COLO668 (cell line): ENCODE results near the gene ACADVL.
A peak's percentile ranks its signal among the peaks of the same experiment; 100 is the strongest.
"Not testable (repeated sequence)": the region's sequence is repeated elsewhere in the genome, so short reads cannot be mapped to it uniquely, and the experiment has no call there.

Experiments
- DNase-seq: peaks from one replicate; lab custom pipeline; 2025; ENCODE audit not compliant: unreplicated experiment; lab: John Stamatoyannopoulos, UW

ACADVL gene

DNA sequence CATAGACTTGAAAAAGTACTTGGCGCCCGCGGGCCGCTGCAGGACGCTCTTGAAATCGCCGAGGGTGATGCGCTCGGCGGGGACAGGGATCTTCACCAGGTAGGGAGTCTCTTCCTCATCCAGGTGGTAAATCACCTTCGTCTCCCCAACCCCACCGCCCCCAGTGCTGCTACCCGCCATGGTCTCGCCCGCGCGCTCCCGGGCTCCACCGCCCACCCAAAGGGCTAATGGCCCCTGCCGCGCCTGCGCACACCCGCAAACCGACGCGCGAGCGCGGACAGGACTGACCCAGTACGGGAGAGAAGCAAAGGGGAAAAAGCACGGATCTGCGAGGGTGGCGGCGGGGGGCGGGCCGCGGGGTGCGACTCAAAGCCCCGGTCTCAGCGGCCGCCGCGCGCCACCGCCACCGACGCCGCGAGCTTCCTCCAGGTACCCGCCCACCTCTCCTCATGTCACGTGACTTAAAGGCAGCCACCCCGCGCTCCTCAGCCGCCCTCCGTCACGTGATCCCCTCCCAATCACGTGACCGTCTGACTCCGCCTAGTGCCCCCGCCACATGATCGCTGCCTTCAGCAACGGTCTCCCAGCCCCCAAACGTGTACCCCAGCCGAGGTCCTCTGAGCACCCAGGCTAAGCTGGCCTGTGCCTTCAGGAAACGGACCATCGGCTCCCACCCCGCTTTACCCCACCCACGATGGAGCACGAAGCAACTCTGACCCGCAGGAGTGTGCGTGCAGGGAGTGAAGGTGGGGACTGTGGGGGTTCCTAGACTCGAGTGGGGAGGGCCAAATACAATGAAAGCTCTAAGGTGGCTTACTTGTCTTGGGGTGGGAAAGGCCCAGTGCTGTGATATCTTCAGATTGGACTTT is 14.6 kb downstream of the ACADVL start, which contains the start of gene DVL2:
Gene DVL2, minus strand, starts transcription at position 435 of the 869 bp plus-strand sequence. Its CDS starts 255 bp downstream, at position 180.
- peak; percentile 87 for DNase-seq

DNA sequence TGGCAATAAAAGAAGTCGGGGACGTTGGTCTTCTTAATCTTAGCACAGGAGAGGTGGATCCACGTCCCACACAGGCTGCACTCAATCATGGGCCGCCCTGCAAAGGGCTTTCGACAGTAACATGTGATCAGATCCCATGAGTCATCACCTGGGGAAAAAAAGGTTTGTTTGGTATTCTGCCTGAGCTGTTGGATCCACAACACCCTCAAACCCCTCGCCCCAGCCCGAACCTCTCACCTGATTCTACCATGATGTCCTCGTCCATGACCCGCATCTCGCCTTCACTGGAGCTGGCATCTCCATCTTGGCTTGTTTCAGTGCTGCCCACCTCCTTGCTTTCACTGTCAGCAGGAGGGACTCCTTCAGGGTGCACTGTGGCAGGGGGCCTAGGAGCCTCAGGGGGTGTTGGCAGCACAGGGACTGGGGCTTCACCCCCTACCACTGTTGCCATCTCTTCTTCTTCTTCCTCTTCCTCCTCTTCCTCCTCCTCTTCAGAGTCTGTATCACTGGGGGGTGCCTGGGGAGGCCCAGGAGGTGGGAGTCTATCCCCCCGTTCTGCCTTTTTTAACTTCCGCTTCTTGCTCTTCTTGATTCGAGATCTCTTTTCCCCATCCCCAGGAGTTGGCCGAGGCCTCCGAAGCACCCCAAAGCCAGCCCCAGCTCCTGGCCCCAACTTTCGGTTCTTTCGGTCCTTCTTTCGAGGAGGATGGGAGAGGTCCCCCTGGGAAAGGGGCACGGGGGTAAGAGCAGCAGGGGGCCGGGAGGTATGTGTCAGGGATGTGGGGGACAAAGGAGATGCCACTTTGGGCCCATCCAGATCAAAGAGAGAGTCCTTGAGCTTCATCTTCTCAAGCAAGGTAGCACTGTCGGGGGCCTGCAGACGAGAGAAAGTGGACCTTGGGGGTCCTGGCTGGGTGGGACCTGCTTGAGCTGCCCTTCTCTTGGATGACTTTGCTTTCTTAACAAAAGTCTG is 16.2 kb downstream of the ACADVL start:
- no peak for DNase-seq

DNA sequence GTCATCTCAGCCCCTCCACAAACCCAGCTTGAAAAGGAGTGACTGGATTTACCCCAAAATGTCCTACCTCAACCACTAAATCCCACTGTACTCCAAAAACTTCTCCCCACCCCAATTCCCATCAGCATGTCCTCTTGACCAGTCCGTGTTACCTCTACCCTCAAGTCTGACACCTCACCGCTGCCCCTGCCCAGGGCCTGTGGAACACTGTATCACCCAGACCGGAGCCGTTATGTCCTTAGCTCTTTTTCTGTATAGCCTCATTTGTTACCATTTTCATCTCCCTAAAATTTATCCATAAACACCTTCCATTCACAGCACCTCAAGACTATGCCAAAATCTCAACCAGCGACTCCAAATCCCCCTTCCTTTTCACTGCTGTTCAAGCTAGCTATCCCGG is 17.1 kb downstream of the ACADVL start:
- no peak for DNase-seq

DNA sequence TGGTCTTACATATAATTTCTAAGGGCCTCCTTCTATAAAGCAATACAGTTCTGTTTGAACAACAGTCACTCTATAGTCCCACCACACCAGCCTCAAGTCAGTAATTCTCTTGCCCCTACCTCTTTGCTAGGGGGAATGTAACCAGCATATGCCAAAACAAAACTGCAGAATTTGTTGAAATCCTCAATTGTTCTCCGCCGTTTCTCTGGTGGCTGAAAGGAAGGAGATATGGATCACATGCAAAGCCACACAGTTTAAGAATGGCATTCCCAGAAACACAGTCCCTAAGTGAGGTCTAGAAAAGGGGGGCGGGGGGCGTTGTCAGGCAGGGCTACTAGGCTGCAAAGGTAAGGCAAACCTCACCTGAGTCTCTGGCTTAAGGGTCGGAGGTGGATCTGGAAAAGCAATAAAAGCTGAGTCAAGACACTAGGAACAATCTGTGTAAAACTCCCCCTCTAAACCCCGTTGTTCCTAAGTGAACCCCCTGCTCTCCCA is 17.6 kb downstream of the ACADVL start:
- no peak for DNase-seq

DNA sequence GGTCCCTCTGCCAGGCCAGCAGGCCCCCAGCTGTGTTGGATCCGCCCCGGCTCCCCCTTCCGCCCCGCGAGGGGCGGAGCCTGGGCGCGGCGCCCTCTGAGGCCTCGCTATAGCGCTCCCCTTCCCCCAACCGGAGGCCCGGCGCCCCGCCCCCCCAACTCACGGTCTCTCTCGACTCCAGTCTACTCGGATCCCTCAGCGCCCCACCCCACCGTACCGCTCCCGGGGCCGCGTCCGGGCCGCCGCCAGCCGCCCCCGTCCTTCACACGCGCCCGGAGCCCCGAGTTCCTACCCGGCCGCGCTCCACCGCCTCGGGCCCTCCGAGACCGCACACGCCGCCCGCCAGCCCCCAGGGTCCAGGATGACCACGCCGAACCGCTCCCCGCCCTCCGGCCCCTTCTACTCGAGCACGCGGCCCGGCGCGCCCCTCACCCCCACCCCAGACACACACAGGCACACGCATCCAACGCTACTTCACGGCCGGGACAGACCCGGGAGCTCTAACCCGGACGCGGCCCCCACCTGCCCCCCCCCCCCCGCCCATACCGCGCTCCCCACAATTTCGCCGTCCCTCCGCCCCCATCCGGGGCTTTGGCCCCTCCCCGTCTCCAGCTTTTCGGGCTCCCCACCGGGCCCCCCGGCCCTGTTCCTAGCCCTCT is 18.2 kb downstream of the ACADVL start:
- peak; percentile 64 for DNase-seq

GRCh38 chr17:7238420-7239090 is 18.8 kb downstream of the ACADVL start:
- DNase-seq: peak; percentile 22

DNA sequence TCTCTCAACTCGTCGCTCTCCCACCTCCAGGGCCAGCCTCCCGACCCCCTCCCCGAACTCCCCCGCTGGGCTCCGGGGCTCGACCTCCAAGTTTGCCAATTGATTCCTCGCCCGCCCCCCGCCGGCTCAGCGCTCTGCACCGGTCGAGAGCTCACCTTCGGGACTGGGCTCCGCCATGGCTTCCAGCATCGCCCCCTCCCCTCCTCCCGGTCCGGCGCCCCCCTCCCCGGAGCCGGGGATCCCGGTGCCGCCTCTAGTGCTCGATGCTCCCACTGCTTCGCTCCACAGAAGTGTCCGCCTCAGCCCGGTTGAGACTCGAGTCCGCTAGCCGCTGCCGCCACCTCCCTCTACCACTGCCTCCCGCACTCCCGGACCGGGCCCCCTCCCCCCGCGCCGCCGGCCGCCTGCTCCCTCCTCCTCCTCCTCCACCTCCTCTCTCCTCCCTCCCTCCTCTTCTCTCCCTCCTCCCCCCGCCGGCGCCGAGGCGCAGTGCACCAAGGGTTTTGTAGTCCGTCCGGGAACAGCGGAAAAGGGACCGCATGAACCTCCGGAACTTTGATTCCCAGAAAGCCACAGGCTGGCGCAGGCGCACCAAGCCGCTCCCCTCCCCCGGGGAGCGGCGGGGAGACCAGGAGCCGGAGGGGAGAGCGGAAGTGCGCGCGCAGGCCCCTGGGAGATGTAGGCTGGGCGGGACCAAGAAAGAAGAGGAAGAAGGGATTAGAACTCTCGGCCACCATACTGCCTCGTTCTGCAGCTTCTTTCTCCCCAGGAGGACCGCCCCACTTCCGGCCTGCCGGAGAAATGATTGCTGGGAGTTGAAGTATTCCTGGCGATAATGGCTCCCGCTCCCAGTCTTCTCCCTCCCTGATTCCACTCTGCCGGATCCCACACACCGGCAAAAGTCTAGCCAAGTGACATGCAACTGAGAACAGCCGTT is 19.6 kb downstream of the ACADVL start, which contains the start of gene PHF23:
Gene PHF23, minus strand, starts transcription at position 367 of the 937 bp plus-strand sequence. Its CDS starts 178 bp downstream, at position 189.
- DNase-seq: peak; percentile 96

DNA sequence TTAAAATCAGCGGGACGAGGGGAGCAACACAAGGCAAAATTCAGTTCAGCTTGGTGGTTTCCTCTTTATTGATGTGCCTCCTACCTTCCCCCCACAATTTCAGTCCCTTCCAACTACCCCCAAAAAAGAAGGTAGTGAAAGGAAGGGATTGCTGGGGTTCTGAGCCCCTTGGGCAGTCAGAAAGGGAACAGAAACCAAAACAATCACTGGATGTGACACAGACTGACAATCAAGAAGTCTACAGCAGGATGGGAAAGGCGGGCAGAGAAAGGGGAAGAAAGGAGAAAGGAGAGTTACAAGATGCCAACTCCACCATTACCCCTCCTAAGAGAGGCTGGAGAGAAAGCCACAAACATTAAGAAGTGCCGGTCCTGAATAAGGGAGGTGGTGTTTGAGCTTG is 20.6 kb downstream of the ACADVL start:
- DNase-seq: no peak

DNA sequence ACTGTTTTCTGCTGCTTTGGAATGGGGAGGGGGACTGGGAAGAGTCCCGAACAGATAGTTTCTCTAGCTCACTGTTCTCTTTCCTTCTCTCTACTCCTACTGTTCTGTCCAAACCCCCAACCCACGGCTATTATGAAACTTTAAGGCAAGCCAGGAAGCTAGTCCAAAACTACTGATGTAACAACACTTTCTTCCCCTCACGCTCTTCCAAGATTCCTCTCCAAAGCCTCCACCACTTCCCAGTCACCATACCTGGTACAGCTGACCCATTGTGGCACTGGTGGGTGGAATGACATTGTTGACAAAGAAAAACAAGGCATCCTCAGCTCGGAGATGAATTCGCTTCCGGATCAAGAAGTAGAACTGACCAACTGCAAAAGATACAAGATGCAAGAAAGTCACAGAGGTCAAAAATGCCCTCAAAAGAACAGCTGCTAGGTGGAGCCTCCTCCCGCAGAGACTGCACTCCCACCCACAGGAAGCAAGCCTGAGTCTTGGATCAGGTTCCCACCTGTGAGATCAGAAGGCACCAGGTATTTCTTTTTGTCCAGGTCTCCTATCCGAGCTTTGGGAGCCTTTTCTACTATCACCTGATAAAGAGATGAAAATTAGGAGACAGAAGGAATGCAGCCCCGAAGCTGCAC is 21.5 kb downstream of the ACADVL start:
- DNase-seq: peak; percentile 26

DNA sequence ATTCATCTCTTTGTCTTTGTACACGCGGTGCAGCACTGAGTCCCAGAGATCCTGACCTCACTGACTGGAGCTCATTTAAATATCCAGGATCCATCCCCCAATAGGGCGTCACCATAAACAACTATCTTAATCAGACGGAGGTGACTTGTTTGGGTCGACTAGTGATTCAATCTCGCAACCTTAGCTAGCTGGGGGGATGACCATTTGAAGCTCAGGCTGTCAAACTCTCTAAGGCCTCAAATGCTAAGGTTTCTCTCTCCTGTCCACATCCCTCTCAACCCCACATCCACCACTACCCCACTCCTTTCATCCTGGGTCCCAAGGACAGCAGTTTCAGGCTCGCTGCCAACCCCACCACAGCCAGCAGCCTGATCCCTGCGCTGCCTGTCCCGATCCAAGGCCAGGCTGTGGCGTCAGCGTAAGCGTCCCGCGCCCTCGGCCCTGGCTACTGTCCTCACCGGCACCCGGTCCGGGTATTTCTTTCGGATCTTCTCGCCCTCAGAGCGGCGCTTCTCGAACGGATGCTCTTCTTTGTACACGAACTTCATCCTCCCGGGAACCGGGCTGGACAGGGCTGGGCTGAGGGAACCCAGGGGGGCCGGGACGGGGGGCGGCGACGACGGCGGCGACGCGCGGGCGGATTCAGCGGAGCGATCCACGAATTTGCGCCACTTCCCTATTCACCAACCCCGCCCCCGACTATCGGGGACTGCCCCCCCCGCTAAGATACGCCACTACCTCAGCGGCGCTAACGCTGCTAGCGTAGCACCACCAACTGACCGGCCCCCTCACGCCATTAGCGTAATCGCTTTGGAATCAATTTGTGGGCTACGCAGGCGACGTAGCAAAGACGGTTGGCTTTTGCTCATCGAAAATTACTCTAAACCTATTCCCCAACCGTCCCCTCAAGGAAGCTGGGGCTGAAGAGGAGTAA is 22.3 kb downstream of the ACADVL start, which contains the start of gene GABARAP:
Gene GABARAP, minus strand, starts transcription at position 667 of the 934 bp plus-strand sequence. Its CDS starts 119 bp downstream, at position 548.
- peak; percentile 82 for DNase-seq

DNA sequence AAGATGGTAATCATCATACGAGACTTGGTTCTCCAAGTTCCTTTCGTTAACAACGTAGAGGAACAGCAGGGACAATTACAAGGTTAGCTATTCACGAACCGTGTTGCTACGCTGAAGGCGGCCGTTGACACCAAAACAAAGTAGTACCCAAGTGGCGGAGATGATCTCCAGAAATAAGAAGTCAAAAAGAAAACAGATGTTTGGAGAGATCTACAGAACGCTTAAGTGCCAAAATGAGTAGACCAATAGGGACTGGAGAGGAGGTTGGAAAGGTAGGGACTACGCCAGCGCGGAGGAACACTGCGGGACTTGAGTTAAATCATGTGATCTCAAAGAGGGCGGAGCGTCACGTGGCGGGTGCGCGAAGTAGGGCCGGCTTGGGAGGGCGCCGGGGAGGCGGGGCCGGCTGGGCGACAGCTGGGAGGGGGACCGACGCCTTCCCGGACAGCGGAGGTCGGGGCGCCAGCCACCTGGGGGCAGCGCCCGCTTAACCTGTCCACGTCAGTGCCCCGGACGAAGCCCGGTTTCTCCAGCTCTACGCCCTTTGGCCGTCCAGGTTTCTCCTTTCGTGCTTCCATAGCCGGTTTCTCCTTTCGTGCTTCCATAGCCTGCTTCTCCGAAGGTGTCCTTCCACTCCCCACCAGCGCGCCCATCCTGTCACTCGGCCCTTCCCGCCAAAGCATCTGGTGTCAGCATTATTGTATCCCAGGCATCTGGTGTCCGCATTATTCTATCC is 23.1 kb downstream of the ACADVL start:
- peak; percentile 94 for DNase-seq

GRCh38 chr17:7243453-7243729 is 23.7 kb downstream of the ACADVL start:
- no peak for DNase-seq

- DNase-seq: not testable (repeated sequence)
Observed at GRCh38 chr17:7243838-7244237, 24.1 kb downstream of the ACADVL start.

- DNase-seq: no peak
Observed at GRCh38 chr17:7246779-7247178, 27.0 kb downstream of the ACADVL start.

GRCh38 chr17:7248796-7249195 is 29.1 kb downstream of the ACADVL start:
- no peak for DNase-seq

GRCh38 chr17:7249214-7249613 is 29.5 kb downstream of the ACADVL start:
- no peak for DNase-seq

DNA sequence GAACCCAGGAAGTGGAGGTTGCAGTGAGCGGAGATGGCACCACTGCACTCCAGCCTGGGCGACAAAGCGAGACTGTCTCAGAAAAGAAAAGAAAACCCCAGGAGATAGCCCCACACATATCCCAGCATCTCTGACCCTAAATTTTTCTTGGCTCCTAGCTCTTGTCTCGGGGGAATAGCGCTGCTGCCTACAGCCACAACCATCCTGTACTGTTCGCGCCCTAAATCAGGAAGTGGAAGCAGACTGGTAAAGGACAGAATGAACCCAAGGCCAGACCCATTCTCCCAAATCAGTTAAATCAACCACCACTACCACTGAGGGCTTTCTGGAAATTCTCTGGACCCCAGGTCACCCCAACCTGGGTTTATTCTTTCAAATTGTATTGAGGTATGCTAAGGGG is 30.1 kb downstream of the ACADVL start:
- DNase-seq: no peak
